HL-60/S4 treated with retinoic acid at 250 ng/mL for 4 days and 3 days (cell line): ENCODE measurements around the gene FCN2.

ENCODE experiments used
- in situ Hi-C: fragments of 300-500 bp; cut with MboI; formaldehyde crosslinking; loops from 2 replicates; pipeline ENCODE4 v1.7.0; 2022; ENCODE audit warnings: low sequenced_read_pairs

The FCN2 gene

GRCh38 chr9:134908524-134909309 is 28.1 kb downstream of the FCN2 start:
- in situ Hi-C loops, result no loop called here

GRCh38 chr9:134909511-134910481 is 29.2 kb downstream of the FCN2 start:
- in situ Hi-C loops, result no loop called here

GRCh38 chr9:134912126-134912840 is 31.7 kb downstream of the FCN2 start:
- in situ Hi-C loops, result no loop called here

- in situ Hi-C loops, result no loop called here
Observed at GRCh38 chr9:134913041-134913712, 32.6 kb downstream of the FCN2 start.

GRCh38 chr9:134913713-134914500 is 33.3 kb downstream of the FCN2 start:
- in situ Hi-C loops, result no loop called here

- in situ Hi-C loops, result no loop called here
Observed at GRCh38 chr9:134914501-134914834, 33.9 kb downstream of the FCN2 start.

GRCh38 chr9:134915046-134915985 is 34.7 kb downstream of the FCN2 start:
- in situ Hi-C loops, result no loop called here

- in situ Hi-C loops, result no loop called here
Observed at GRCh38 chr9:134916161-134916665, 35.6 kb downstream of the FCN2 start.

- in situ Hi-C loops, result no loop called here
Observed at GRCh38 chr9:134917431-134918373, 37.1 kb downstream of the FCN2 start, which contains the start of gene FCN1. Gene FCN1, minus strand, starts transcription at chr9:134917912. Its CDS starts 41 bp downstream, at chr9:134917871.

- in situ Hi-C loops, result no loop called here
Observed at GRCh38 chr9:134918646-134919045, 38.0 kb downstream of the FCN2 start.

- in situ Hi-C loops, result no loop called here
Observed at GRCh38 chr9:134919303-134919702, 38.7 kb downstream of the FCN2 start.

- in situ Hi-C loops, result no loop called here
Observed at GRCh38 chr9:134922066-134922931, 41.7 kb downstream of the FCN2 start.

GRCh38 chr9:134922932-134923240 is 42.3 kb downstream of the FCN2 start:
- in situ Hi-C loops, result no loop called here

- in situ Hi-C loops, result no loop called here
Observed at GRCh38 chr9:134923466-134923865, 42.9 kb downstream of the FCN2 start.

GRCh38 chr9:134925011-134925511 is 44.5 kb downstream of the FCN2 start:
- in situ Hi-C loops, result no loop called here

- in situ Hi-C loops, result no loop called here
Observed at GRCh38 chr9:134928436-134929192, 48.0 kb downstream of the FCN2 start.
